HEK293 (cell line): ENCODE data around the gene AKR7A2.

ENCODE experiments used
- CTCF ChIA-PET: fragments of 350-600 bp; formaldehyde crosslinking; extraction: SDS; loops from one replicate; lab custom pipeline; 2021; ENCODE audit warnings: antibody characterized with exemption; lab: Yijun Ruan, JAX
- POLR2A ChIA-PET: fragments of 300-600 bp; formaldehyde crosslinking; extraction: SDS; loops from one replicate; lab custom pipeline; 2020; ENCODE audit warnings: antibody characterized with exemption, inconsistent platforms; lab: Yijun Ruan, JAX
- H3K27ac ChIP-seq: fragments of 200-500 bp; sonication (Bioruptor generic); 2 replicates; pipeline ENCODE4 v1.5.1; 2014; ENCODE audit warnings: low read depth, low read length, control low read depth, inconsistent platforms; ENCODE audit errors: extremely low read depth
- H3K36me3 ChIP-seq, 2 experiments: fragments of 200-500 bp in 1 of 2; sonication (Bioruptor generic) in 1 of 2; 1 replicate in 1 of 2; 2 replicates in 1 of 2; pipeline ENCODE4 v1.5.1; 2014 to 2017; ENCODE audit warnings: inconsistent platforms in 2 of 2, low read length in 2 of 2; ENCODE audit not compliant: control insufficient read depth in 2 of 2, insufficient read depth in 1 of 2
- H3K4me1 ChIP-seq: fragments of 200-500 bp; sonication (Bioruptor generic); 2 replicates; pipeline ENCODE4 v1.5.1; 2014; ENCODE audit warnings: mild to moderate bottlenecking, low read length, inconsistent platforms; ENCODE audit not compliant: control insufficient read depth, insufficient read depth
- H3K4me3 ChIP-seq: 2 replicates; pipeline ENCODE4 v1.5.1; 2011; ENCODE audit warnings: low read depth, mild to moderate bottlenecking, control low read depth, low read length, moderate library complexity
- H3K9me3 ChIP-seq: fragments of 200-500 bp; sonication (Bioruptor generic); 2 replicates; pipeline ENCODE4 v1.5.1; 2014; ENCODE audit warnings: low read depth, low read length, inconsistent platforms; ENCODE audit not compliant: control insufficient read depth, insufficient read depth
- EGR2 ChIP-seq: fragments of 450-650 bp; formaldehyde crosslinking; IDR thresholded peaks from 2 replicates; pipeline ENCODE4 v1.5.1; 2016; ENCODE audit warnings: low read depth, missing biosample characterization, missing genetic modification characterization
- GLI4 ChIP-seq: fragments of 450-650 bp; formaldehyde crosslinking; IDR thresholded peaks from 2 replicates; pipeline ENCODE4 v1.5.1; 2016; ENCODE audit warnings: missing biosample characterization, missing genetic modification characterization
- PRDM1 ChIP-seq: fragments of 450-650 bp; formaldehyde crosslinking; IDR thresholded peaks from 2 replicates; pipeline ENCODE4; 2016; ENCODE audit warnings: missing biosample characterization, missing genetic modification characterization
- SALL2 ChIP-seq: fragments of 450-650 bp; formaldehyde crosslinking; IDR thresholded peaks from 2 replicates; pipeline ENCODE4 v1.5.0; 2017; ENCODE audit warnings: missing biosample characterization, mild to moderate bottlenecking, missing genetic modification characterization, borderline replicate concordance
- ZBTB20 ChIP-seq: fragments of 450-650 bp; formaldehyde crosslinking; IDR thresholded peaks from 2 replicates; pipeline ENCODE4 v1.5.1; 2016; ENCODE audit warnings: missing biosample characterization, missing genetic modification characterization
- ZBTB48 ChIP-seq: fragments of 450-650 bp; formaldehyde crosslinking; IDR thresholded peaks from 2 replicates; pipeline ENCODE4 v1.5.1; 2016; ENCODE audit warnings: missing biosample characterization, missing genetic modification characterization
- ZFHX2 ChIP-seq: fragments of 450-650 bp; formaldehyde crosslinking; conservative IDR thresholded peaks from 2 replicates; pipeline ENCODE4 v1.5.1; 2016; ENCODE audit warnings: missing biosample characterization, missing genetic modification characterization
- ZNF211 ChIP-seq: fragments of 450-650 bp; formaldehyde crosslinking; IDR thresholded peaks from 2 replicates; pipeline ENCODE4 v1.5.1; 2016; ENCODE audit warnings: low read depth, missing biosample characterization, missing genetic modification characterization
- ZNF292 ChIP-seq: fragments of 450-650 bp; formaldehyde crosslinking; IDR thresholded peaks from 2 replicates; pipeline ENCODE4 v1.5.1; 2016; ENCODE audit warnings: low read depth, missing biosample characterization, missing genetic modification characterization, borderline replicate concordance
- ZNF366 ChIP-seq: fragments of 450-650 bp; formaldehyde crosslinking; conservative IDR thresholded peaks from 2 replicates; pipeline ENCODE4 v1.5.1; 2016; ENCODE audit warnings: missing biosample characterization, missing genetic modification characterization
- ZNF398 ChIP-seq: fragments of 450-650 bp; formaldehyde crosslinking; IDR thresholded peaks from 2 replicates; pipeline ENCODE4 v1.5.1; 2017; ENCODE audit warnings: missing biosample characterization, missing genetic modification characterization
- ZNF621 ChIP-seq: fragments of 450-650 bp; formaldehyde crosslinking; IDR thresholded peaks from 2 replicates; pipeline ENCODE4 v1.5.1; 2017; ENCODE audit warnings: missing biosample characterization, missing genetic modification characterization
- ZNF664 ChIP-seq: fragments of 450-650 bp; formaldehyde crosslinking; IDR thresholded peaks from 2 replicates; pipeline ENCODE4 v1.5.1; 2016; ENCODE audit warnings: missing biosample characterization, missing genetic modification characterization
- TF ChIP-seq, protein P1 (sequence below): IDR thresholded peaks from 2 replicates; pipeline ENCODE4 v1.6.1; 2011; ENCODE audit warnings: mild to moderate bottlenecking, low read depth, low read length, borderline replicate concordance
- TF ChIP-seq, protein P2 (sequence below): fragments of 450-650 bp; formaldehyde crosslinking; IDR thresholded peaks from 2 replicates; pipeline ENCODE4 v1.5.1; 2016; ENCODE audit warnings: missing biosample characterization, missing genetic modification characterization
- TF ChIP-seq, protein P3 (sequence below): fragments of 450-650 bp; IDR thresholded peaks from 2 replicates; pipeline ENCODE4 v1.5.1; 2018; ENCODE audit warnings: missing biosample characterization, missing genetic modification characterization

Gene AKR7A2

DNA sequence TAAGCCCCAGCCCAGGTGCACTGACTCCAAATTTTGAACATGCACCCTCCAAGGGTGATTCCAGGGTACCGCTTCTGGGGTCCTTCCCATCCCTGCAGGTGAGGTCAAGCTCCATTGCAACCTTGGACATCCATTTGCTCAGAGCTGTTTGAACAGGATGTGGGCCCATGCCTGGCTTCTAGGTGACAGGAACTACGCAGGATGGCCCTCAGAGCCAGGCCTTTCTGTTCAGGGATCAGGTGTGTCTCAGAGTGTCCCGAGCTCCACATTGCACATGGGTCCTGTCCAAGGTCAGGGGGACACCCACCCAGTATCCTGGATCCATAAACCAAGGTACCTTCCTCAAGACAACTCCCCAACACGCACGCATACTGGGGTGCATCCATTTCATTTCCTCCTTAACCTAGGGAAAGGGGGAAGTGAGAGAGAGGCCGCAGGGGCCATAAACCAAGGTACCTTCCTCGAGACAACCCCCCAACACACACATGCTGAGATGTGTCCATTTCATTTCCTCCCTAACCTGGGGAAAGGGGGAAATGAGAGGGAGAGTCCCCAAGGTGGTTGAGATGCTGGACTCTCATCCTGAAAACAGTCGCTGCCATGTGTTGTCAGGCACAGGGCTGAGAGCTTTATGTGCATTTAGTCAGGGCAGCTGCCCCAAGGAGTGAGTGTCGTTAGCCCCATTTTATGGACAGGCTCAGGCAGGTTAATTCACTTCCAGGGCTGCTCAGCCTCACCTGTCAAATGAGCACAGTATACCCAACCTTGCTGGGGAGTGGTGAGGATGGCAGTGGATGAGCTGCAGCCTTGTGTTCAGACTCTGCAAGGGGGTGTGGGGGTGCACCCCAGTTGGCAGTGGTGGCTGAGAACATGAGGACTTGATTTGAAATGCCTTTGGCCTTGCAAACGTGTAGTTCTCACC is 2.3 kb upstream of the AKR7A2 start:
- no peak overlapping the region for H3K4me3 ChIP-seq
- no peaks in the 10 kb centered on the region for H3K9me3 ChIP-seq
- H3K27ac ChIP-seq = no peak overlapping the region
- TF ChIP-seq, protein P1, sequence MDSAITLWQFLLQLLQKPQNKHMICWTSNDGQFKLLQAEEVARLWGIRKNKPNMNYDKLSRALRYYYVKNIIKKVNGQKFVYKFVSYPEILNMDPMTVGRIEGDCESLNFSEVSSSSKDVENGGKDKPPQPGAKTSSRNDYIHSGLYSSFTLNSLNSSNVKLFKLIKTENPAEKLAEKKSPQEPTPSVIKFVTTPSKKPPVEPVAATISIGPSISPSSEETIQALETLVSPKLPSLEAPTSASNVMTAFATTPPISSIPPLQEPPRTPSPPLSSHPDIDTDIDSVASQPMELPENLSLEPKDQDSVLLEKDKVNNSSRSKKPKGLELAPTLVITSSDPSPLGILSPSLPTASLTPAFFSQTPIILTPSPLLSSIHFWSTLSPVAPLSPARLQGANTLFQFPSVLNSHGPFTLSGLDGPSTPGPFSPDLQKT = no peak
- TF ChIP-seq ZNF398 = no peak
- TF ChIP-seq ZNF292 (tag by site-specific recombination) = no peak
- TF ChIP-seq GLI4 (tag by site-specific recombination) = no peak
- no peak for TF ChIP-seq ZNF211 (tag by site-specific recombination)
- TF ChIP-seq ZNF664 (tag by site-specific recombination) = no peak
- ChIA-PET CTCF (no interaction called here), POLR2A (interaction anchor here (0.6 to 1.5 kb wide), 2 partner anchors 11 to 327 kb away, joined by 3 read pairs; no protein-coding TSS in a partner anchor)
- H3K36me3 ChIP-seq = peaks cover 8 to 59% of the 10 kb centered on the region in 2 experiments; a peak in 2 of 3 replicates
- peaks cover 2% of the 10 kb centered on the region; the same call in 1 of the 2 replicates for H3K4me1 ChIP-seq

DNA sequence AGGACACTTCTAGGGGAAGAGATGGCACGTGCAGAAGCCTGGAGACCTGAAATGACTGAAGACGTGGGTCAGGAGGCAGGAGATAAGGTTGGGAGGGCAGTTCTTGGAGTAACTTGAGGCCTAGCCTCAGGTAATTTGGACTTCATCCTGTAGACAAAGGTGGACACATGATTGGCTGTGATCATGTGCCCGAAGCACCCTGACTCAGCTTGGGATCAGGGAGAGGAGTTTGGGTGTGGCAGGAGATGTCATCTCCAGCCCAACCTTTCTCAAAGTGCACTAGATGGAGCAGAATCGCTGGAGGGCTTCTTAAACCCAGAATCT is 1.7 kb upstream of the AKR7A2 start:
- Histone ChIP-seq H3K27ac (no peak overlapping the region), H3K36me3 (peaks cover 2 to 59% of the 10 kb centered on the region in 2 experiments; a peak in 2 of 3 replicates), H3K4me1 (peaks cover 2% of the 10 kb centered on the region; the same call in 1 of the 2 replicates), H3K4me3 (no peak overlapping the region), H3K9me3 (no peaks in the 10 kb centered on the region)
- ChIA-PET CTCF (no interaction called here), POLR2A (interaction anchor here (0.6 to 1.5 kb wide), 2 partner anchors 11 to 327 kb away, joined by 3 read pairs; no protein-coding TSS in a partner anchor)
- no peak for TF ChIP-seq SALL2 (tag by site-specific recombination)
- TF ChIP-seq, protein P2, sequence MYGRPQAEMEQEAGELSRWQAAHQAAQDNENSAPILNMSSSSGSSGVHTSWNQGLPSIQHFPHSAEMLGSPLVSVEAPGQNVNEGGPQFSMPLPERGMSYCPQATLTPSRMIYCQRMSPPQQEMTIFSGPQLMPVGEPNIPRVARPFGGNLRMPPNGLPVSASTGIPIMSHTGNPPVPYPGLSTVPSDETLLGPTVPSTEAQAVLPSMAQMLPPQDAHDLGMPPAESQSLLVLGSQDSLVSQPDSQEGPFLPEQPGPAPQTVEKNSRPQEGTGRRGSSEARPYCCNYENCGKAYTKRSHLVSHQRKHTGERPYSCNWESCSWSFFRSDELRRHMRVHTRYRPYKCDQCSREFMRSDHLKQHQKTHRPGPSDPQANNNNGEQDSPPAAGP (tag by site-specific recombination) = 0 out of 2 replicates have a peak, but pooled peaks have one; percentile 16
- no peak for TF ChIP-seq ZNF621

DNA sequence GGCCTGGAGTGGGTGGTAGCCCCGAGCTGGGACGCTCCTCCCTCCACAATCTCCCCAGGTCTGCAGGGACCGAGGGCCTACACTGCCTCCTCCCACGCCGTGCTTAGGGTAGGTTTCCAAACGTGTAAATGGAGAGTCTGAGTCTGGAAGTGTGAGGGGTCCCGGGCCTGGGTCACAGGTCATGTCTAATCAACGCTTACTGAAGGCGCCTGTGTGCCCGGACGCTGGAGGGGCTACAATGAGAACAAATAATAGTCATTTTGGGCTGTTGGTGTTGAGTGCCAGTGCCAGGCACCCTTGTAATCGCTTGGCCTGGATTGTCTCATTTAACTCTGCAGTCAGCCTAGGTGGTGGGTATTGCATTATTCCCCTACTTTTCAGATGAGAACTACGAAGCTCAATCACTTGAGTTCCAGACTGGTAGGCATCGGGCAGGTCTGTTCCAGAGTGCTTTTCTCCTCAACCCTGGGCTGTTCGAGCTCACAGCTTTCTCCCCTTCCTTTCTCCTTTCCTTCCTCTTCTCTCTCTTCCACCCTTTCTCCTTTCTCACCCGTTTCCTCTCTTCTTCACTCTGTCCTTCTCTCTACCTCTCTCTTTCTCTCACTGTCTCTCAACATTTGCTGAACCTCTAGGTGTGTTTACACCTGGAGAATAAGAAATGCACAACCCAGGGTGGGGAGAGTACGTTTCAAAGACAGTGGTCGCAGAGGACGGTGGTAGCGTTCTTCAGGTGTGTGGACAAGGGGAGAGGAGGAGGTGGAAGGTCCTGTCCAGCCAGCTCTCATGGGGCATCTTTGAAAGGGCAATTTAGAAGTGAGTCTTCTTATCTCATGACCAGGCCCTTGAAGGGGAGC is 1.1 kb upstream of the AKR7A2 start:
- H3K4me1 ChIP-seq = peaks cover 2% of the 10 kb centered on the region; the same call in 1 of the 2 replicates
- H3K36me3 ChIP-seq = peaks cover 0 to 59% of the 10 kb centered on the region in 2 experiments; a peak in 1 of 3 replicates
- peak overlapping the region; percentile 75; the same call in 1 of the 2 replicates for H3K27ac ChIP-seq
- no peaks in the 10 kb centered on the region for H3K9me3 ChIP-seq
- ChIA-PET CTCF (interaction anchor here (0.6 to 1.9 kb wide), 3 partner anchors 53 to 349 kb away, joined by 3 to 7 read pairs (median 4); no protein-coding TSS in a partner anchor), POLR2A (interaction anchor here (0.6 to 1.9 kb wide), 5 partner anchors 11 to 328 kb away, joined by 3 to 8 read pairs (median 3); partner anchors contain the start of genes EMC1 and MRTO4)
- H3K4me3 ChIP-seq = peak overlapping the region; percentile 80
- TF ChIP-seq ZBTB48 (tag by site-specific recombination) (peak; percentile 59; the same call in 1 of the 2 replicates), ZFHX2 (tag by site-specific recombination) (peak; percentile 87), ZNF292 (tag by site-specific recombination) (no peak), ZBTB20 (peak; percentile 16; the same call in 1 of the 2 replicates), EGR2 (tag by site-specific recombination) (peak; percentile 43; the same call in 1 of the 2 replicates), PRDM1 (tag by site-specific recombination) (peak; percentile 98), ZNF366 (tag by site-specific recombination) (peak; percentile 75)
- TF ChIP-seq, protein P3, sequence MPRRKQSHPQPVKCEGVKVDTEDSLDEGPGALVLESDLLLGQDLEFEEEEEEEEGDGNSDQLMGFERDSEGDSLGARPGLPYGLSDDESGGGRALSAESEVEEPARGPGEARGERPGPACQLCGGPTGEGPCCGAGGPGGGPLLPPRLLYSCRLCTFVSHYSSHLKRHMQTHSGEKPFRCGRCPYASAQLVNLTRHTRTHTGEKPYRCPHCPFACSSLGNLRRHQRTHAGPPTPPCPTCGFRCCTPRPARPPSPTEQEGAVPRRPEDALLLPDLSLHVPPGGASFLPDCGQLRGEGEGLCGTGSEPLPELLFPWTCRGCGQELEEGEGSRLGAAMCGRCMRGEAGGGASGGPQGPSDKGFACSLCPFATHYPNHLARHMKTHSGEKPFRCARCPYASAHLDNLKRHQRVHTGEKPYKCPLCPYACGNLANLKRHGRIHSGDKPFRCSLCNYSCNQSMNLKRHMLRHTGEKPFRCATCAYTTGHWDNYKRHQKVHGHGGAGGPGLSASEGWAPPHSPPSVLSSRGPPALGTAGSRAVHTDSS (tag by site-specific recombination) = no peak
